Liver (tissue), 9 donors: ENCODE measurements around the gene EMID1. TPM values are rescaled to one million over a fixed set of nuclear protein-coding genes. Genes with fewer than 3 reads are reported as not detected.

Experiments
- DNase-seq: peaks from one replicate; pipeline ENCODE4 v3.0.0-alpha.2; 2017; ENCODE audit warnings: low spot score
- H3K27ac ChIP-seq, 2 donors: one replicate each; pipeline ENCODE4 v1.7.0; 2013; ENCODE audit warnings: inconsistent platforms in 2 of 2, low read length in 2 of 2, control low read depth in 1 of 2, low read depth in 1 of 2, mild to moderate bottlenecking in 1 of 2
- H3K27me3 ChIP-seq, 4 donors: one replicate each; pipeline versions ENCODE4 v1.6.1 to v1.7.0; 2013; ENCODE audit warnings: low read length in 3 of 4, inconsistent platforms in 1 of 4, mild to moderate bottlenecking in 1 of 4, moderate library complexity in 1 of 4; ENCODE audit not compliant: control insufficient read depth in 4 of 4, insufficient read depth in 4 of 4
- H3K36me3 ChIP-seq, 4 donors: one replicate each; pipeline versions ENCODE4 v1.6.1 to v1.7.0; 2013; ENCODE audit warnings: low read length in 3 of 4, mild to moderate bottlenecking in 3 of 4, low read depth in 1 of 4, moderate library complexity in 1 of 4; ENCODE audit not compliant: control insufficient read depth in 4 of 4, insufficient read depth in 3 of 4
- H3K4me1 ChIP-seq, 4 donors: one replicate each; pipeline versions ENCODE4 v1.6.1 to v1.7.0; 2013; ENCODE audit warnings: low read length in 3 of 4, mild to moderate bottlenecking in 3 of 4, moderate library complexity in 1 of 4; ENCODE audit not compliant: control insufficient read depth in 4 of 4, insufficient read depth in 4 of 4
- H3K4me3 ChIP-seq, 3 donors: one replicate each; pipeline versions ENCODE4 v1.6.1 to v1.7.0; 2013; ENCODE audit warnings: low read length in 3 of 3, control low read depth in 1 of 3, low read depth in 1 of 3, mild to moderate bottlenecking in 1 of 3
- H3K9ac ChIP-seq, 2 donors: one replicate each; pipeline ENCODE4 v1.7.0; 2013; ENCODE audit warnings: low read length in 2 of 2, mild to moderate bottlenecking in 2 of 2, moderate library complexity in 2 of 2, control low read depth in 1 of 2, low read depth in 1 of 2
- H3K9me3 ChIP-seq, 4 donors: one replicate each; pipeline versions ENCODE4 v1.6.1 to v1.7.0; 2013; ENCODE audit warnings: low read length in 3 of 4; ENCODE audit not compliant: control insufficient read depth in 4 of 4
- EGR1 ChIP-seq, 2 donors: IDR thresholded peaks; 2 replicates each; pipeline ENCODE4 v1.6.1; 2016 to 2018; ENCODE audit warnings: antibody characterized with exemption in 2 of 2, low read depth in 2 of 2
- FOXA1 ChIP-seq: IDR thresholded peaks from 2 replicates; pipeline ENCODE4 v1.6.1; 2016; ENCODE audit warnings: antibody characterized with exemption
- FOXA2 ChIP-seq: IDR thresholded peaks from 2 replicates; pipeline ENCODE4 v1.6.1; 2016; ENCODE audit warnings: antibody characterized with exemption
- GABPA ChIP-seq, 2 donors: IDR thresholded peaks in 1 of 2; conservative IDR thresholded peaks in 1 of 2; 2 replicates each; pipeline ENCODE4 v1.6.1; 2016; ENCODE audit warnings: antibody characterized with exemption in 2 of 2, mild to moderate bottlenecking in 1 of 2, moderate library complexity in 1 of 2
- HNF4A ChIP-seq, 2 donors: conservative IDR thresholded peaks; 2 replicates each; pipeline ENCODE4 v1.6.1; 2016; ENCODE audit warnings: antibody characterized with exemption in 2 of 2, mild to moderate bottlenecking in 2 of 2
- JUND ChIP-seq, 2 donors: IDR thresholded peaks; 2 replicates each; pipeline ENCODE4 v1.6.1; 2016; ENCODE audit warnings: antibody characterized with exemption in 2 of 2
- NR2F2 ChIP-seq: IDR thresholded peaks from 2 replicates; pipeline ENCODE4 v1.6.1; 2016; ENCODE audit warnings: antibody characterized with exemption
- RAD21 ChIP-seq, 2 donors: IDR thresholded peaks; 2 replicates each; pipeline ENCODE4 v1.6.1; 2016; ENCODE audit warnings: antibody characterized with exemption in 2 of 2, mild to moderate bottlenecking in 2 of 2
- RXRA ChIP-seq, 2 donors: IDR thresholded peaks; 2 replicates each; pipeline ENCODE4 v1.6.1; 2017 to 2018; ENCODE audit warnings: antibody characterized with exemption in 2 of 2, mild to moderate bottlenecking in 1 of 2
- SP1 ChIP-seq: IDR thresholded peaks from 2 replicates; pipeline ENCODE4 v1.6.1; 2018; ENCODE audit warnings: antibody characterized with exemption, mild to moderate bottlenecking
- TAF1 ChIP-seq: conservative IDR thresholded peaks from 2 replicates; pipeline ENCODE4 v1.6.1; 2016; ENCODE audit warnings: antibody characterized with exemption, mild to moderate bottlenecking
- YY1 ChIP-seq: IDR thresholded peaks from 2 replicates; pipeline ENCODE4 v1.6.1; 2016; ENCODE audit warnings: antibody characterized with exemption, mild to moderate bottlenecking
- WGBS: extraction: QIAGEN DNeasy Blood & Tissue Kit; methylation state at CpG from one replicate; pipeline ENCODE4 v1.1.7; 2013; 5-methylcytosine and 5-hydroxymethylcytosine counted together
- polyA plus RNA-seq, 2 donors: library from polyadenylated mRNA; stranded (reverse) in 1 of 2; unstranded in 1 of 2; fragments of 200-250 nt in 1 of 2; fragments of >200 nt in 1 of 2; fragmentation: Nextera tagmentation in 1 of 2; extraction: Ambion mirVana in 1 of 2; gene quantifications; one replicate each; pipeline versions ENCODE4 v1.2.1 to v1.2.3, GENCODE V29; 2013 to 2015
- total RNA-seq, 2 donors: library from RNA; depleted of rRNA; stranded (reverse); fragments of >200 nt; gene quantifications; one replicate each; pipeline ENCODE4 v1.2.3, GENCODE V29; 2014
- TF ChIP-seq, protein P1 (sequence below): IDR thresholded peaks from 2 replicates; pipeline ENCODE4 v1.6.1; 2016; ENCODE audit warnings: antibody characterized with exemption
- TF ChIP-seq, protein P2 (sequence below): IDR thresholded peaks from 2 replicates; pipeline ENCODE4 v1.6.1; 2016; ENCODE audit warnings: antibody characterized with exemption
- TF ChIP-seq, protein P3 (sequence below): IDR thresholded peaks from 2 replicates; pipeline ENCODE4 v1.6.1; 2016; ENCODE audit warnings: antibody characterized with exemption
- TF ChIP-seq, protein P4 (sequence below): fragments of 150-350 bp; IDR thresholded peaks from 2 replicates; pipeline ENCODE4 v1.5.1; 2017; ENCODE audit warnings: improper control_type of control experiment, low read depth, low read length; ENCODE audit not compliant: missing input control
- donor health status: healthy.
- donor health status: healthy.
- donor health status: healthy.
- donor health status: healthy.
- donor health status: healthy.

The EMID1 gene
- total and polyA plus RNA-seq, 4 donors: 0.89 to 8.9 (median 2.1) TPM

DNA sequence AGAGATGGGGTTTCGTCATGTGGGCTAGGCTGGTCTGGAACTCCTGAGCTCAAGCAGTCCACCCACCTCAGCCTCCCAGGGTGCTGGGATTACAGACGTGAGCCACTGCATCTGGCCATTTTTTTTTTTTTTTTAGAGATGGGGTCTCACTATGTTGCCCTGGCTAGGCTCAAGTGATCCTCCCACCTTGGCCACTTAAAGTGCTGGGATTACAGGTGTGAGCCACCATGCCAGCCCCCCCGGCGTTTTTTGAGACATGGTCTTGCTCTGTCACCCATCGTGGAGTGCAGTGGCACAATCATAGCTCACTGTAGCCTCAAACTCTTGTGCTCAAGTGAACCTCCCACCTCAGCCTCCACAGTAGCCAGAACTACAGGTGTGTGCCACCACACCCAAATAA is 45.6 kb downstream of the EMID1 start:
- no peak overlapping the region for H3K9ac ChIP-seq
- H3K4me1 ChIP-seq: no peaks in the 10 kb centered on the region
- TF ChIP-seq YY1 (no peak), TAF1 (no peak), SP1 (no peak), FOXA1 (no peak), NR2F2 (no peak), HNF4A (conservative IDR thresholded peaks at IDR 0.05) (no peak), FOXA2 (no peak), RAD21 (IDR thresholded peaks at IDR 0.05) (no peak), GABPA (IDR thresholded peaks at IDR 0.05 in 1 of 2, conservative IDR thresholded peaks at IDR 0.05 in 1 of 2) (no peak), RXRA (IDR thresholded peaks at IDR 0.05) (no peak), EGR1 (IDR thresholded peaks at IDR 0.05; ENCODE audit: low read depth in 2 of 2) (no peak), JUND (IDR thresholded peaks at IDR 0.05) (no peak)
- TF ChIP-seq, protein P1, sequence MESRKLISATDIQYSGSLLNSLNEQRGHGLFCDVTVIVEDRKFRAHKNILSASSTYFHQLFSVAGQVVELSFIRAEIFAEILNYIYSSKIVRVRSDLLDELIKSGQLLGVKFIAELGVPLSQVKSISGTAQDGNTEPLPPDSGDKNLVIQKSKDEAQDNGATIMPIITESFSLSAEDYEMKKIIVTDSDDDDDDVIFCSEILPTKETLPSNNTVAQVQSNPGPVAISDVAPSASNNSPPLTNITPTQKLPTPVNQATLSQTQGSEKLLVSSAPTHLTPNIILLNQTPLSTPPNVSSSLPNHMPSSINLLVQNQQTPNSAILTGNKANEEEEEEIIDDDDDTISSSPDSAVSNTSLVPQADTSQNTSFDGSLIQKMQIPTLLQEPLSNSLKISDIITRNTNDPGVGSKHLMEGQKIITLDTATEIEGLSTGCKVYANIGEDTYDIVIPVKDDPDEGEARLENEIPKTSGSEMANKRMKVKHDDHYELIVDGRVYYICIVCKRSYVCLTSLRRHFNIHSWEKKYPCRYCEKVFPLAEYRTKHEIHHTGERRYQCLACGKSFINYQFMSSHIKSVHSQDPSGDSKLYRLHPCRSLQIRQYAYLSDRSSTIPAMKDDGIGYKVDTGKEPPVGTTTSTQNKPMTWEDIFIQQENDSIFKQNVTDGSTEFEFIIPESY: no peak
- TF ChIP-seq, protein P2, sequence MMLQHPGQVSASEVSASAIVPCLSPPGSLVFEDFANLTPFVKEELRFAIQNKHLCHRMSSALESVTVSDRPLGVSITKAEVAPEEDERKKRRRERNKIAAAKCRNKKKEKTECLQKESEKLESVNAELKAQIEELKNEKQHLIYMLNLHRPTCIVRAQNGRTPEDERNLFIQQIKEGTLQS: no peak
- TF ChIP-seq, protein P3, sequence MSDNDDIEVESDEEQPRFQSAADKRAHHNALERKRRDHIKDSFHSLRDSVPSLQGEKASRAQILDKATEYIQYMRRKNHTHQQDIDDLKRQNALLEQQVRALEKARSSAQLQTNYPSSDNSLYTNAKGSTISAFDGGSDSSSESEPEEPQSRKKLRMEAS: no peak
- TF ChIP-seq, protein P4, sequence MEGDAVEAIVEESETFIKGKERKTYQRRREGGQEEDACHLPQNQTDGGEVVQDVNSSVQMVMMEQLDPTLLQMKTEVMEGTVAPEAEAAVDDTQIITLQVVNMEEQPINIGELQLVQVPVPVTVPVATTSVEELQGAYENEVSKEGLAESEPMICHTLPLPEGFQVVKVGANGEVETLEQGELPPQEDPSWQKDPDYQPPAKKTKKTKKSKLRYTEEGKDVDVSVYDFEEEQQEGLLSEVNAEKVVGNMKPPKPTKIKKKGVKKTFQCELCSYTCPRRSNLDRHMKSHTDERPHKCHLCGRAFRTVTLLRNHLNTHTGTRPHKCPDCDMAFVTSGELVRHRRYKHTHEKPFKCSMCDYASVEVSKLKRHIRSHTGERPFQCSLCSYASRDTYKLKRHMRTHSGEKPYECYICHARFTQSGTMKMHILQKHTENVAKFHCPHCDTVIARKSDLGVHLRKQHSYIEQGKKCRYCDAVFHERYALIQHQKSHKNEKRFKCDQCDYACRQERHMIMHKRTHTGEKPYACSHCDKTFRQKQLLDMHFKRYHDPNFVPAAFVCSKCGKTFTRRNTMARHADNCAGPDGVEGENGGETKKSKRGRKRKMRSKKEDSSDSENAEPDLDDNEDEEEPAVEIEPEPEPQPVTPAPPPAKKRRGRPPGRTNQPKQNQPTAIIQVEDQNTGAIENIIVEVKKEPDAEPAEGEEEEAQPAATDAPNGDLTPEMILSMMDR: no peak
- no peaks in the 10 kb centered on the region for H3K36me3 ChIP-seq
- H3K27ac ChIP-seq: no peak overlapping the region
- WGBS: 95% methylated on average over 5 of the region's 5 CpGs
- no peak overlapping the region for H3K4me3 ChIP-seq
- DNase-seq: no peak
- no peaks in the 10 kb centered on the region for H3K27me3 ChIP-seq
- H3K9me3 ChIP-seq: no peaks in the 10 kb centered on the region

DNA sequence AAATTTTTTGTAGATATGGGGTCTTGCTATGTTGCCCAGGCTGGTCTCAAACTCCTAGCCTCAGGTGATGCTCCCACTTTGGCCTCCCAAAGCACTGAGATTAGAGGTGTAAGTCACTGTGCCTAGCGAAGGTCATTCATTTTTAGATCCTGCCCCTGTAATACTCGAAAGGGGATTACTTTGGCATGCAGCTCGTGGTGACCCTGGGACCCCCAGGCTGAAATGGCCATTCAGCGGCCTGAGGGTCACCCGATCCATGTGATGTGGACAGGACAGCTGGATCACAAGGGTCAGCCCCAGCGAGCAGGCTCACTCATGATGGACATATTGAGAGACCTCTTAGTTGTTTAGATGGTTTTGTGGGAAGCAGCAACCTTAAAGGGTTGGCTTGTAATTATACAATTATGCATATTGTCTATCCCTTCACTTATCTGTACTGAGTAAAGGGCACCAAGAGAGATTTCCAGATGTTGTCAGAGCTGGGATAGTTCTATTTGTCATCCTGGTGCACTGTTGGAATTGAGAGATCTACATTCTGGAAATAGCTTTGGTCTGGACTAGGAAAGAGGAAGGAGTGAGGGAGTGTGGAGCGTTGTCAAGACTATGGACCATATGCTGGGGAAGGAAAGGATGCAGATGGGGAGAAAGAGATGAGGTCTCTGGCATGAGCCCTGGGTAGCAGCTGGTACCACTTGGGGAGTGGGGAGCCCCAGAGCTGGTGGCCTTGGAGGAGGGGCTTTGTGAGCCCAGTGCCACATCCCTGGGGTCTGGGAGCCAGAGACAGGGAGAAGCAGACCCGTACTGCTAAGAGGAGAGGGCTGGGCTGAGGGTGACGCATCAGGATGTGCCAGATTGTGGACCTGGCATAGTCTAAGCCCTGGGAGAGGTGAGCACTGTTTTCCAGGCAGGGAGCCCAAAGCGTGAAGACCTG is 46.5 kb downstream of the EMID1 start:
- no peaks in the 10 kb centered on the region for H3K27me3 ChIP-seq
- no peaks in the 10 kb centered on the region for H3K9me3 ChIP-seq
- no peak overlapping the region for H3K4me3 ChIP-seq
- H3K36me3 ChIP-seq: no peaks in the 10 kb centered on the region
- no peak overlapping the region for H3K9ac ChIP-seq
- H3K4me1 ChIP-seq: no peaks in the 10 kb centered on the region
- WGBS: 93% methylated on average over 10 of the region's 10 CpGs
- DNase-seq: no peak
- H3K27ac ChIP-seq: no peak overlapping the region
- TF ChIP-seq FOXA1 (no peak), EGR1 (IDR thresholded peaks at IDR 0.05; ENCODE audit: low read depth in 2 of 2) (no peak)
